HG03139 (cell line): ENCODE data around the gene RPL29.
A peak's percentile ranks its signal among the peaks of the same experiment; 100 is the strongest.

Source experiments
- ATAC-seq: cut with Tn5 transposase; IDR thresholded peaks from one replicate; pipeline ENCODE4 v1.9.1; 2021; ENCODE audit not compliant: unreplicated experiment

Gene RPL29

GRCh38 chr3:52026041-52026440 is 30.3 kb upstream of the RPL29 start:
- ATAC-seq = no peak

- no peak for ATAC-seq
Observed at GRCh38 chr3:52025453-52025852, 29.8 kb upstream of the RPL29 start.

- ATAC-seq = no peak
Observed at GRCh38 chr3:52024765-52025452, 29.2 kb upstream of the RPL29 start.

- ATAC-seq = peak; percentile 59
Observed at GRCh38 chr3:52023860-52024764, 28.4 kb upstream of the RPL29 start.

GRCh38 chr3:52023101-52023770 is 27.5 kb upstream of the RPL29 start:
- ATAC-seq = no peak

GRCh38 chr3:52022323-52023100 is 26.8 kb upstream of the RPL29 start:
- ATAC-seq = no peak

- ATAC-seq = no peak
Observed at GRCh38 chr3:52021489-52022268, 26.0 kb upstream of the RPL29 start.

GRCh38 chr3:52020796-52021195 is 25.1 kb upstream of the RPL29 start:
- no peak for ATAC-seq

GRCh38 chr3:52019352-52020080 is 23.8 kb upstream of the RPL29 start:
- ATAC-seq = no peak

GRCh38 chr3:52018319-52019000 is 22.8 kb upstream of the RPL29 start:
- ATAC-seq = no peak

- no peak for ATAC-seq
Observed at GRCh38 chr3:52017586-52017985, 21.9 kb upstream of the RPL29 start.

GRCh38 chr3:52015438-52016228 is 19.9 kb upstream of the RPL29 start:
- no peak for ATAC-seq

- ATAC-seq = no peak
Observed at GRCh38 chr3:52014613-52015012, 18.9 kb upstream of the RPL29 start.

GRCh38 chr3:52013802-52014598 is 18.3 kb upstream of the RPL29 start:
- no peak for ATAC-seq

GRCh38 chr3:52012699-52013098 is 17.0 kb upstream of the RPL29 start:
- ATAC-seq = no peak

- ATAC-seq = no peak
Observed at GRCh38 chr3:52010431-52010830, 14.7 kb upstream of the RPL29 start.

- ATAC-seq = no peak
Observed at GRCh38 chr3:52007291-52007690, 11.6 kb upstream of the RPL29 start.

- ATAC-seq = no peak
Observed at GRCh38 chr3:52006820-52007133, 11.1 kb upstream of the RPL29 start.
